Thyroid gland (tissue), 4 donors: Measurements from ENCODE around the gene LMBR1. TPM values are rescaled to one million over a fixed set of nuclear protein-coding genes. Genes with fewer than 3 reads are reported as not detected.
"Not testable (repeated sequence)": the region's sequence is repeated elsewhere in the genome, so short reads cannot be mapped to it uniquely, and the experiment has no call there.

ENCODE experiments used
- DNase-seq, 2 donors: peaks; one replicate each; pipeline ENCODE4 v3.0.0-alpha.2; 2019
- H3K27ac ChIP-seq, 3 donors: fragments of 200-600 bp; sonication (generic); 1 replicate in 2 of 3; 2 replicates in 1 of 3; pipeline ENCODE4 v1.5.1; 2016 to 2019; ENCODE audit warnings: mild to moderate bottlenecking in 1 of 3, moderate library complexity in 1 of 3
- H3K27me3 ChIP-seq: fragments of 200-600 bp; sonication (generic); one replicate; pipeline ENCODE4 v1.5.1; 2019
- H3K36me3 ChIP-seq, 2 donors: fragments of 200-600 bp; sonication (generic); one replicate each; pipeline ENCODE4 v1.5.1; 2016 to 2019
- H3K4me1 ChIP-seq, 2 donors: fragments of 200-600 bp; sonication (generic); one replicate each; pipeline ENCODE4 v1.5.1; 2017 to 2019
- H3K4me3 ChIP-seq, 3 donors: fragments of 200-600 bp; sonication (generic); replicated peaks in 1 of 3; 1 replicate in 2 of 3; 2 replicates in 1 of 3; pipeline ENCODE4 v1.5.1; 2016; ENCODE audit warnings: mild to moderate bottlenecking in 1 of 3
- H3K9me3 ChIP-seq: fragments of 200-600 bp; sonication (generic); one replicate; pipeline ENCODE4 v1.5.1; 2017
- POLR2A ChIP-seq, 2 donors: fragments of 450-650 bp; IDR thresholded peaks; one replicate each; pipeline ENCODE4 v1.6.1; 2017; ENCODE audit warnings: antibody characterized with exemption in 2 of 2, mild to moderate bottlenecking in 2 of 2, moderate library complexity in 1 of 2
- WGBS, 2 donors: methylation state at CpG; one replicate each; pipeline ENCODE4 v1.1.5; 2017; 5-methylcytosine and 5-hydroxymethylcytosine counted together
- intact Hi-C: fragments of 100-400 bp; cut with DNase I; formaldehyde crosslinking; loops from one replicate; pipeline ENCODE4 v1.15.1; 2023
- total RNA-seq, 4 donors: library from RNA; depleted of rRNA; stranded (reverse); fragments of >200 nt; gene quantifications; one replicate each; pipeline ENCODE4 v1.2.3, GENCODE V29; 2016
- TF ChIP-seq, protein P1 (sequence below), 6 experiments: fragments of 200-600 bp in 3 of 6; fragments of 450-650 bp in 3 of 6; sonication (generic) in 3 of 6; IDR thresholded peaks; one replicate each; pipeline ENCODE4 v1.5.1; 2016 to 2019; ENCODE audit warnings: antibody characterized with exemption in 6 of 6, mild to moderate bottlenecking in 2 of 6, inconsistent platforms in 1 of 6, moderate library complexity in 1 of 6

LMBR1 gene
- total RNA-seq, 4 donors from 2014 or later: 73.9 to 205 (median 113) TPM

DNA sequence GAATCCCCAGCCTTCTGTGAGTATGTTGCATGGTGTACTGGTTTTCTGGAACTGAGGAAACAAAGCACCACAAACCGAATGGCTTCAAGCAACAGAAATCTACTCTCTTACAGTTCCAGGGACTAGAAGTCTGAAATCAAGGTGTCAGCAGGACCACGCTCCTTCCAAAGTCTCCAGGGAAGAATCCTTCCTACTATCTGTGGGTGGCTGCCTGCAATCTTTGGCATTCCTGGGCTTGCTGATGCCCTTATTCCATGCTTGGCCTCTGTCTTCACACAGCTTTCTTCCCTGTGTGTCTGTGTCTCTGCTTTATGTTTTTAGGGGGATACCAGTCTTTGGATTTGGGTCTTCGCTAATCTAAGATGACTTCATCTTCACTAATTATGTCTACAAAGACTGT, 81.3 kb downstream of the LMBR1 start:
- Histone ChIP-seq H3K36me3 (no peaks in the 10 kb centered on the region), H3K27me3 (no peaks in the 10 kb centered on the region), H3K4me3 (no peak overlapping the region), H3K27ac (no peak overlapping the region), H3K9me3 (no peaks in the 10 kb centered on the region), H3K4me1 (no peaks in the 10 kb centered on the region)
- no peak for DNase-seq
- TF ChIP-seq, protein P1, sequence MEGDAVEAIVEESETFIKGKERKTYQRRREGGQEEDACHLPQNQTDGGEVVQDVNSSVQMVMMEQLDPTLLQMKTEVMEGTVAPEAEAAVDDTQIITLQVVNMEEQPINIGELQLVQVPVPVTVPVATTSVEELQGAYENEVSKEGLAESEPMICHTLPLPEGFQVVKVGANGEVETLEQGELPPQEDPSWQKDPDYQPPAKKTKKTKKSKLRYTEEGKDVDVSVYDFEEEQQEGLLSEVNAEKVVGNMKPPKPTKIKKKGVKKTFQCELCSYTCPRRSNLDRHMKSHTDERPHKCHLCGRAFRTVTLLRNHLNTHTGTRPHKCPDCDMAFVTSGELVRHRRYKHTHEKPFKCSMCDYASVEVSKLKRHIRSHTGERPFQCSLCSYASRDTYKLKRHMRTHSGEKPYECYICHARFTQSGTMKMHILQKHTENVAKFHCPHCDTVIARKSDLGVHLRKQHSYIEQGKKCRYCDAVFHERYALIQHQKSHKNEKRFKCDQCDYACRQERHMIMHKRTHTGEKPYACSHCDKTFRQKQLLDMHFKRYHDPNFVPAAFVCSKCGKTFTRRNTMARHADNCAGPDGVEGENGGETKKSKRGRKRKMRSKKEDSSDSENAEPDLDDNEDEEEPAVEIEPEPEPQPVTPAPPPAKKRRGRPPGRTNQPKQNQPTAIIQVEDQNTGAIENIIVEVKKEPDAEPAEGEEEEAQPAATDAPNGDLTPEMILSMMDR (IDR thresholded peaks at IDR 0.05): no peak
- TF ChIP-seq POLR2A (IDR thresholded peaks at IDR 0.05): no peak
- 94 to 100% methylated on average over 3 of the region's 3 CpGs for WGBS, 2 donors
- intact Hi-C loops: no loop called here

DNA sequence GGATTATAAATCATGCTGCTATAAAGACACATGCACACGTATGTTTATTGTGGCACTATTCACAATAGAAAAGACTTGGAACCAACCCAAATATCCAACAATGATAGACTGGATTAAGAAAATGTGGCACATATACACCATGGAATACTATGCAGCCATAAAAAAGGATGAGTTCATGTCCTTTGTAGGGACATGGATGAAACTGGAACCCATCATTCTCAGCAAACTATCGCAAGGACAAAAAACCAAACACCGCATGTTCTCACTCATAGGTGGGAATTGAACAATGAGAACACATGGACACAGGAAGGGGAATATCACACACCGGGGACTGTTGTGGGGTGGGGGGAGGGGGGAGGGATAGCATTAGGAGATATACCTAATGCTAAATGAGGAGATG, 89.3 kb downstream of the LMBR1 start:
- H3K36me3 ChIP-seq, H3K9me3 ChIP-seq, H3K4me3 ChIP-seq, intact Hi-C loops, H3K4me1 ChIP-seq, DNase-seq, H3K27ac ChIP-seq, H3K27me3 ChIP-seq: not testable (repeated sequence)
- WGBS, 2 donors: 97 to 99% methylated on average over 4 of the region's 4 CpGs

- no peaks in the 10 kb centered on the region for H3K9me3 ChIP-seq
- no peak overlapping the region for H3K27ac ChIP-seq
- TF ChIP-seq, protein P1 (IDR thresholded peaks at IDR 0.05): no peak
- no peak for TF ChIP-seq POLR2A (IDR thresholded peaks at IDR 0.05)
- intact Hi-C loops: no loop called here
- no peak overlapping the region for H3K4me3 ChIP-seq
- 99% methylated on average over 3 of the region's 3 CpGs for WGBS, 2 donors
- no peaks in the 10 kb centered on the region for H3K4me1 ChIP-seq
- H3K36me3 ChIP-seq: no peaks in the 10 kb centered on the region
- no peak for DNase-seq
- H3K27me3 ChIP-seq: no peaks in the 10 kb centered on the region
Observed at GRCh38 chr7:156802214-156802613, 90.8 kb downstream of the LMBR1 start.

GRCh38 chr7:156795415-156795814, 97.6 kb downstream of the LMBR1 start:
- Histone ChIP-seq H3K4me3 (no peak overlapping the region), H3K27ac (no peak overlapping the region), H3K27me3 (no peaks in the 10 kb centered on the region), H3K9me3 (no peaks in the 10 kb centered on the region), H3K36me3 (no peaks in the 10 kb centered on the region), H3K4me1 (no peaks in the 10 kb centered on the region)
- DNase-seq: no peak
- intact Hi-C loops: no loop called here
- 98 to 99% methylated on average over 4 of the region's 4 CpGs for WGBS, 2 donors
- no peak for TF ChIP-seq POLR2A (IDR thresholded peaks at IDR 0.05)
- TF ChIP-seq, protein P1 (IDR thresholded peaks at IDR 0.05): no peak

DNA sequence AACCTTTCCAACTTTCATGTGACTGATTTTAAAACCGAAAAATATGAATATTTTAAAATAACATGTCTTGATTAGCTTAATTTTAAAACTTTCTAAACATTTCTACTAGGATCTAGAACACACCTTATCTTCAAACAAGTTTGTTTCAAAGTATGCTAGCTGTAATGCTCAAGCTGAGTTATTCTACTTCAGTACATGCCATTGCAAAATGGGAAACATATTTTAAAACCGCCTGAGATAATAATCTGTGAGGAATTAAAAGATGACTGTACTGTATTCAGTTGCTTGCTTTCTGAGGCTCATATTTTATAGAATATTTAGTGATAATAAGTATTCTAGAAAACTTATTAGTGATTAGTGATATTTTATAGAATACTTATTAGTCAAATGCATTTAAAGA, 99.6 kb downstream of the LMBR1 start:
- no peaks in the 10 kb centered on the region for H3K9me3 ChIP-seq
- no peaks in the 10 kb centered on the region for H3K4me1 ChIP-seq
- intact Hi-C loops: no loop called here
- H3K27me3 ChIP-seq: no peaks in the 10 kb centered on the region
- H3K4me3 ChIP-seq: no peak overlapping the region
- TF ChIP-seq POLR2A (IDR thresholded peaks at IDR 0.05): no peak
- TF ChIP-seq, protein P1 (IDR thresholded peaks at IDR 0.05): no peak
- 98 to 99% methylated on average over 2 of the region's 2 CpGs for WGBS, 2 donors
- no peak for DNase-seq
- no peak overlapping the region for H3K27ac ChIP-seq
- H3K36me3 ChIP-seq: no peaks in the 10 kb centered on the region

GRCh38 chr7:156792611-156793010, 100.4 kb downstream of the LMBR1 start:
- TF ChIP-seq POLR2A (IDR thresholded peaks at IDR 0.05): no peak
- TF ChIP-seq, protein P1 (IDR thresholded peaks at IDR 0.05): no peak
- Histone ChIP-seq H3K27ac (no peak overlapping the region), H3K36me3 (no peaks in the 10 kb centered on the region), H3K4me1 (no peaks in the 10 kb centered on the region), H3K27me3 (no peaks in the 10 kb centered on the region), H3K9me3 (no peaks in the 10 kb centered on the region), H3K4me3 (no peak overlapping the region)
- 88 to 91% methylated on average over 5 of the region's 5 CpGs for WGBS, 2 donors
- no peak for DNase-seq
- intact Hi-C loops: no loop called here
